IPS-20b (cell line): ENCODE results near the gene KIAA1614.

Experiments used
- H3K27ac ChIP-seq: one replicate; pipeline ENCODE4 v1.5.1; 2013; ENCODE audit warnings: low read length
- H3K27me3 ChIP-seq: 2 replicates; pipeline ENCODE4 v1.6.1; 2013; ENCODE audit warnings: mild to moderate bottlenecking, low read length, inconsistent platforms; ENCODE audit not compliant: insufficient read depth
- H3K36me3 ChIP-seq: 2 replicates; pipeline ENCODE4 v1.6.1; 2013; ENCODE audit warnings: low read depth, mild to moderate bottlenecking, inconsistent platforms, low read length, moderate library complexity; ENCODE audit not compliant: insufficient read depth
- H3K4me1 ChIP-seq: 2 replicates; pipeline ENCODE4 v1.6.1; 2013; ENCODE audit warnings: mild to moderate bottlenecking, control low read depth, inconsistent platforms, low read length, moderate library complexity; ENCODE audit not compliant: insufficient read depth
- H3K4me3 ChIP-seq: 2 replicates; pipeline ENCODE4 v1.5.1; 2013; ENCODE audit warnings: mild to moderate bottlenecking, low read length, inconsistent platforms
- H3K9ac ChIP-seq: 2 replicates; pipeline ENCODE4 v1.6.1; 2013; ENCODE audit warnings: low read depth, mild to moderate bottlenecking, inconsistent platforms, low read length, moderate library complexity
- H3K9me3 ChIP-seq: 2 replicates; pipeline ENCODE4 v1.6.1; 2013; ENCODE audit warnings: mild to moderate bottlenecking, low read depth, low read length, inconsistent platforms; ENCODE audit not compliant: insufficient read depth

Gene KIAA1614

DNA sequence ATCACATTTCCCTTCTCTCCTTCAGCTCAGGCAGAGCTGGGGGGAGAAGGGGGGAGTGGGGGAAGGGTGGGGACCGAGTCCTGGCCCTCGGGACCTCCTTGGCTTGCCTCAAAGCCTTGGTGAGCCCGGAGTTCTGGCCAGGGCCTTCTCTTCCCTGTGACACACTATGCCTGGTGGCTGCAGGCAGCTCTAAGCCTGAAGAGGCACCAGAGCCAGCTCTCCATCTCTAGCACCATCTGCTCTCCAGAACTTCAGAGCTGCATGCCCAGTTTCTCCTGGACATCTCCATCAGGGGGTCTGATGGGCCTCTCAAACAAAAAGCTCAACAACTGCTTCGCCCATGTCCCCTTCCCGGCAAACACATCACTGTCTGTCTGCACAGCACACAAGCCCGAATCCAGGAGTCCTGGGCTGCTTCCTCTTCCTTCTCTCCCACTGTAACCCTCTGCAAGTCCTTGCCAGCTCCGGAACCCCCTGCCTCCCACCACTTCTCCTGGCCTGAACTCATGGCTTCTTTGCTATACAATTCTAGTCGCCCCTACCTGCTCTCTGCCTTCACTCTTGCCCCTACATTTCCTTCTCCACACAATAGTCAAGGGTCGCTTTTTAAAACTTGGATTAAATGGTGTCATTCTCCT is 26.5 kb downstream of the KIAA1614 start:
- H3K27me3 ChIP-seq = no peaks in the 10 kb centered on the region; the same call in 1 of the 2 replicates
- no peaks in the 10 kb centered on the region for H3K9me3 ChIP-seq
- H3K27ac ChIP-seq = no peak overlapping the region
- H3K9ac ChIP-seq = no peak overlapping the region
- H3K4me1 ChIP-seq = no peaks in the 10 kb centered on the region
- no peak overlapping the region for H3K4me3 ChIP-seq
- no peaks in the 10 kb centered on the region for H3K36me3 ChIP-seq

DNA sequence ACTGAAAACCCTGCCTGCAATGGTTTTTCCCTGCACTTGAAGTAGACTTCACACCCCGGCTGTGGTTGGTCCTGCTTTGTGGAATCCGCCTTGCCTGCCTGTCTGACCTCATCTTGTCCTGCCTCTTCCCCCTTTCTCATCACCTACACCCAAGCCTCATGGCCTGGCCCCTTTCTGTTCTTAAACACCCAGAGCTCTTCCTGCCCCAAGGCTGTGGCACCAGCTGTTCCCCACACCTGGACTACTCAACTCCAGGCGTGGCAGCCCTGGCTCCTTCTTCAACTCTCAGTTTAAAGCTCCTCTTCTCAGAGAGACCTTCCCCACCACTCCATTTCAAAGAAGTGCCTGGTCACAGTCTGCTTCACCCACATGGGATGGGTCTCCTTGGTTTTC is 27.0 kb downstream of the KIAA1614 start:
- no peak overlapping the region for H3K27ac ChIP-seq
- H3K9me3 ChIP-seq = no peaks in the 10 kb centered on the region
- no peak overlapping the region for H3K4me3 ChIP-seq
- no peak overlapping the region for H3K9ac ChIP-seq
- H3K27me3 ChIP-seq = no peaks in the 10 kb centered on the region; the same call in 1 of the 2 replicates
- H3K4me1 ChIP-seq = no peaks in the 10 kb centered on the region
- H3K36me3 ChIP-seq = no peaks in the 10 kb centered on the region

DNA sequence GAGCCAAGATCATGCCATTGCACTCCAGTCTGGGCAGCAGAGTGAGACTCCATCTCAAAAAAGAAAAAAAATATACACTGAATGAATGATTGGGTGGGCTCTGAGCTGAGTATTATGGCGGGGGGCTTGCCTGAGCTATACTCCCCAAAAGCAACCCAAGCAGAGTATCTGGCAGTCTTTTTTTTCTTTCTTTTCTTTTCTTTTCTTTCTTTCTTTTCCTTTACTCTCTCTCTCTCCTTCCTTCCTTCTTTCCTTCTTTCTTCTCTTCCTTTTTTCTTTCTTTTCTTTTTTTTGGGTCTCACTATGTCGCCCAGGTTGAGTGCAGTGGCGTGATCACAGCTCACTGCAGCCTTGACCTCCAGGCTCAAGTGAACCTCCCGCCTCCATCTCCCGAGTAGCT is 27.7 kb downstream of the KIAA1614 start:
- no peaks in the 10 kb centered on the region for H3K36me3 ChIP-seq
- H3K27me3 ChIP-seq = no peaks in the 10 kb centered on the region; the same call in 1 of the 2 replicates
- H3K9ac ChIP-seq = no peak overlapping the region
- no peak overlapping the region for H3K4me3 ChIP-seq
- no peaks in the 10 kb centered on the region for H3K4me1 ChIP-seq
- no peak overlapping the region for H3K27ac ChIP-seq
- H3K9me3 ChIP-seq = no peaks in the 10 kb centered on the region

DNA sequence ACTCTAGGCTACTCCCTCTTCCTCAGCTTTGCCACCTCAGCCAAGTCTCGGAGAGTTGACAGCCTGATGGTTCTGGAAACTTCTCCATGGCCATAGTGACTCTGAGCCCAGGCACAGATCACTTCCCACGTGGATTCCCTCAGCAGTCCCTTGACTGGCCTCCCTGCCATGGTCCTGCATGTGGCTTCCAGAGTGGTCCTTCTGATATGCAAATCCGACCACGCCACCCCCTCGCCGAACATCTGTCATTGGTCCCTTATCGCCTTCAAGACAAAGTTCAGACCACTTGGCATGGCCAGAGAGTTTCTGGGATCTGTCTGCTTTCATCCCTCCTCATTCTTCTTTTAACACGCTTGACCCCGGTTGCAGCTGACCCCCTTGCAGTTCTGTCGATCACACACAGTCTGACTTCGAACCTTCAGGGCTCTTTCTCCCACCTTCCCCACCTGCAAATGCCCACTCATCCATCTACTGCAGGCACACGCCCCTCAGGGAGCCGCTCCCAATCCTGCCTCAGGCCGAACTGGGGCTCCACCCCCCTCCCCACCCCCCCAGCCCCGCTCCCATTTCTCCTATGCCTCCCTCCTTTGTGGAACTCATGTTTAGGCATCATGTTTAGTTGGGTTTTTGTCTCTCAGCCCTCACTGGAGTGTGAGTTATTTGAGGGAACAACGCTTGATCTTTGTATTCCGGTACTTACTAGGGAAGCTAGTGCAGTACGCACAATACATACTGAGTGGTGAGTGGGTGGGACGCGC is 29.0 kb downstream of the KIAA1614 start:
- Histone ChIP-seq H3K27me3 (no peaks in the 10 kb centered on the region; the same call in 1 of the 2 replicates), H3K4me3 (no peak overlapping the region), H3K9ac (no peak overlapping the region), H3K9me3 (no peaks in the 10 kb centered on the region), H3K4me1 (no peaks in the 10 kb centered on the region), H3K36me3 (no peaks in the 10 kb centered on the region), H3K27ac (no peak overlapping the region)

DNA sequence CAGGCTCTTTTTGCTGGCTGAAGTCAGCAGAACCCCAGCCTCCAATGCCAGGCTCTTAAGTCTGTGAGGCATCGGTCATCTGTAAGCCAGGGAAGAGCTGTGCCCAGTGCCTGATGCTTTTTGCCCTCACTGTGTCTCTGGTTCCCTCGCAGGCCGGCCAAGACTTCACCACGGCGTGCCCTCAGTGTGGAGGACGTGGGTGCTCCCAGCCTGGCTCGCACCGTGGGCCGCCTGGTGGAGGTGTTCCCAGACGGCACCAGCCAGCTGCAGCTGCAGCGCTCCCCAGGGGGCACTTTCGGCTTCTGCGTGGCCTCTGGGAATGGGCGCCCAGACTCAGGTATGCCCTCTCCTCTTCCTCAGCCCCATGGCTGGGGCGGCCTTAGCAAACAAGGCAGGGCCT is 32.5 kb downstream of the KIAA1614 start:
- 0 out of 2 replicates have a peak, but pooled peaks cover 2% of the 10 kb centered on the region for H3K4me1 ChIP-seq
- H3K4me3 ChIP-seq = no peak overlapping the region
- peaks cover 3% of the 10 kb centered on the region for H3K36me3 ChIP-seq
- H3K9ac ChIP-seq = no peak overlapping the region
- no peak overlapping the region for H3K27ac ChIP-seq
- no peaks in the 10 kb centered on the region; the same call in 1 of the 2 replicates for H3K27me3 ChIP-seq
- no peaks in the 10 kb centered on the region for H3K9me3 ChIP-seq

DNA sequence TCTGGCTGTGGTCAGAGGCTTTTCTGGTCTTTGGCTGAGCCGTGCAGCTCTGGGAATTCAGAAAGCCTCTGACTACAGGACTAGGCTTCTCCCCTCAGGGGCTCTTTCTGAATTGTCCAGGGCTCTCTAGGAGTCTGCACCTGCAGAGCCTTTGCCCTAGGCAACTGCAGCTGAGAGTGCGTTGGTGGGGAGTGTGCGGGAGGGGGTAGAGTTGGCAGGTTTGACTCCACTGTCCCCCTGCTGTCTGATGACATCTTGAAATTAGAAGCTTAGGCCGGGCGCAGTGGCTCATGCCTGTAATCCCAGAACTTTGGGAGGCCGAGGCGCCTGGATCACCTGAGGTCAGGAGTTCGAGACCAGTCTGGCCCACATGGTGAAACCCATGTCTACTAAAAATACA is 32.9 kb downstream of the KIAA1614 start:
- Histone ChIP-seq H3K27me3 (no peaks in the 10 kb centered on the region), H3K27ac (no peak overlapping the region), H3K4me3 (no peak overlapping the region), H3K9me3 (no peaks in the 10 kb centered on the region), H3K9ac (no peak overlapping the region), H3K4me1 (0 out of 2 replicates have a peak, but pooled peaks cover 2% of the 10 kb centered on the region), H3K36me3 (peaks cover 6% of the 10 kb centered on the region)

DNA sequence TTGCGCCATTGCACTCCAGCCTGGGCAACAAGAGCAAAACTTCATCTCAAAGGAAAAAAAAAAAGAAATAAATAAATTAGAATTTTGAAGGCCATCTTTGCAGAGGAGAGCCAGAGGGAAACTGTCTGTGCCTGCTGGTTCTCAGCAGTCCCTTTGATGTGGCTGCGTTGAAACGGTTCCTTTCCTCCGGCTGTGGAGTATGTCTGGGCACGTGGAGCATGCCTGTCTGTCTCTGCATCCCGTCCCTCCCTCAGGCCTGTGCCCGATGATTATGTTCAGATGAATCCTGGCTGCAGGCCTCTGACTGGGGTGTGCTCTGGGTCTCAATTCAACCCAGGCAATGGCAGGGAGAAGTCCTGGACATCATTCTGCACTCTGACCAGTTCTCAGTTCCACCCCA is 33.4 kb downstream of the KIAA1614 start:
- H3K4me1 ChIP-seq = 0 out of 2 replicates have a peak, but pooled peaks cover 2% of the 10 kb centered on the region
- no peak overlapping the region for H3K27ac ChIP-seq
- H3K36me3 ChIP-seq = peaks cover 11% of the 10 kb centered on the region

DNA sequence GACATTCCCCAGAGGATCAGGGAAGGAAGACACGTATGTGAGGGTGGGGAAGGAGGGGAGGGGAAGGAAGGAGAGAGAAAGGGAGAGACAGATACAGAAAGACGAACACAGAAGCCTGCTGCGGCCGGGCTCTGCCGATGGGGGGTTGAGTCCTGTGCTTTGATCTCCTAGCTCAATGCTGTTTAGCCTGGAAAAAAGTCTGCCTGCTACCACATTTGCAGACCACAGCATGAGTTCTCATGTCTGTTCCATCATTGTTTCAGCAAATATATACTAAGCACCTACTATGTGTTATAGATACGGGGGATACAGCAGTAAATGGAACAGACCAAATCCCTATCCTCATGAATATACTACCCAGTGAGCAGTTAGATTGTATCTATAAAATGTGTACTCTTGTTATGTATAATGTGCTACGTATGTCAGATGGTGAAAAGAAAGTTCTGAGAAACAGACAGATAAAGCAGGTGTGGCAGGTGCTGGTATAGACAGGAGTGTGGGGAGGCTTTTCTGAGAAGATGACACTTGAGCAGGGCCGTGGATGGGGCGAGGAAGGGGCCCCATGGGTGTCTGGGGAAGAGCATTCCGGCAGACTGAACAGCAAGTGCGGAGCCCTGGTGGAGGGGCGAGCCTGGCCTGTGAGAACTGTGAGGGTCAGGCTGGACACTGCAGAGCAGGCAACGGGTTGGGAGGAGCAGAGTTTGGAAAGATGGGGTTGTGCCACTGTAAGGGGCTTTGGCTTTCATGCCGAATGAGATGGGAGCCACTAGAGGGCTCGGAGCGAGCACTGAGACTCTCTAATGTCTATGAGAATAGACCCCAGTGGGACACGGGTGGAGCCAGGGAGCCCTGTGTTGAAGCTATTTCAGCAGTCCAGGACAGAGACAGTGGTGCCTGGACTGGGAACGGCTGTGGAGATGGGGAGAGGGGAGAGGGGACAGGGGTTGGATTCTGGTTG is 34.1 kb downstream of the KIAA1614 start:
- Histone ChIP-seq H3K9me3 (no peaks in the 10 kb centered on the region), H3K36me3 (peaks cover 11% of the 10 kb centered on the region), H3K4me3 (no peak overlapping the region), H3K4me1 (0 out of 2 replicates have a peak, but pooled peaks cover 2% of the 10 kb centered on the region), H3K27me3 (no peaks in the 10 kb centered on the region), H3K27ac (no peak overlapping the region), H3K9ac (no peak overlapping the region)

More for the DNA sequence above, 33.4 kb downstream of the KIAA1614 start:
- no peaks in the 10 kb centered on the region for H3K9me3 ChIP-seq
- H3K27me3 ChIP-seq = no peaks in the 10 kb centered on the region
- H3K9ac ChIP-seq = no peak overlapping the region
- no peak overlapping the region for H3K4me3 ChIP-seq

DNA sequence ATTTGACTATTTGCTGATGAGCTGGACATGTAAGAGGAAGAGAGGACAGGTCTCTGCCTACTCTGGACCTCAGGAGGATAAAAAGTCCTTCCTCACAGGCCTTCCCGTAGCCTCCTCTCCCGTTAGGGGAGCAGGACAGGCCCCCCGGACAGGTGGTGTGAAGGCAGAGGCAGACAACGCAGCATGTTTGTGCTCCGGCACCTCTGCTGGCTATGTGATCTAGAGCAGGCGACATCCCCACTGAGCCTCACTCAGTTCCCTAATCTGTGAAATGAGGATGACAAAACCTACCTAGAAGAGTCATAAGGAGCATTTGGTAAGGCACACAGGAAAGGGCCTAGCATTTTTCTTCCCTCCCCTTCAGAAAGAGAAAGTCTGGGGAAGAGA is 34.8 kb downstream of the KIAA1614 start:
- Histone ChIP-seq H3K9ac (no peak overlapping the region), H3K27ac (no peak overlapping the region)

DNA sequence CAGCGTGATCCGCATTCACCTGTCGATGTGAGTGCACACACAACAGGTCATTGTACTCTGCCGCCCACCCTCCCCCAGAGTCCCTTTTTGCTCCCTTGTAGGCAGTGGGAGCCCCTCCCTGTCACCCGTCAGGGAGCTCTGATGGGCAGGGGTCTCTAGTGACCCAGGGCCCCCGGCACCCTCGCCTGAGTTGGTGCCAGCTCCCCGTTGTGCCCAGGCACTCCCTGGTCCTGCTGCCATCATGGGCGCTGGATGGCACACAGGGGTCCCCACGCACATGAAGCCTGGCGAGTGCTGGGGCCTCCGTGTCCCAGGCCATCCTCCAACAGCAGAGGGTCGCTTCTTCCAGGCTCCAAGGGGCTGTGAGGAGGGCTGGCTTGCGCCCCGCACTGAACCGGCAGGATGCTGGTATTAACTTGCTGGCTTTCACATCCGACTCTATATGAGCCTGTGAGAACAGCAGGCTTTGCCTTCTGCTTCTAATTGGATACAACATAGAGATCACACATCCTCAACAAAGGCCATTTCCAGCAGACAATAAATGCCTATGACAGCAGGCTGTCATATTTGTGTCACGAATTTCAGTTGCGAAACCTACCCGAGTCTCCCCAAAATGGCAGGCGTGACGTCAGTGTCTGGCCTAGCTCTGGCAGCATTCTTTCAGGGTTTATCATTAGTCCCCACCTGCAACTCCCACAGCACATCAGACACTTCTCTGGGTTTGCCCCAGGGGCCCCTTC is 35.4 kb downstream of the KIAA1614 start:
- Histone ChIP-seq H3K4me1 (0 out of 2 replicates have a peak, but pooled peaks cover 2% of the 10 kb centered on the region), H3K9ac (no peak overlapping the region), H3K9me3 (no peaks in the 10 kb centered on the region), H3K27me3 (no peaks in the 10 kb centered on the region), H3K36me3 (peaks cover 11% of the 10 kb centered on the region), H3K27ac (no peak overlapping the region), H3K4me3 (no peak overlapping the region)

More for the DNA sequence above, 34.8 kb downstream of the KIAA1614 start:
- Histone ChIP-seq H3K4me1 (0 out of 2 replicates have a peak, but pooled peaks cover 2% of the 10 kb centered on the region), H3K27me3 (no peaks in the 10 kb centered on the region), H3K9me3 (no peaks in the 10 kb centered on the region), H3K36me3 (peaks cover 11% of the 10 kb centered on the region), H3K4me3 (no peak overlapping the region)
